GM21360 (cell line): Measurements from ENCODE around the gene THPO.

Source experiments
- ATAC-seq: cut with Tn5 transposase; IDR thresholded peaks from one replicate; pipeline ENCODE4 v1.9.1; 2021; ENCODE audit warnings: mild to moderate bottlenecking, moderate library complexity; ENCODE audit not compliant: unreplicated experiment

Gene THPO

GRCh38 chr3:184384856-184385422 is 6.9 kb upstream of the THPO start:
- no peak for ATAC-seq

DNA sequence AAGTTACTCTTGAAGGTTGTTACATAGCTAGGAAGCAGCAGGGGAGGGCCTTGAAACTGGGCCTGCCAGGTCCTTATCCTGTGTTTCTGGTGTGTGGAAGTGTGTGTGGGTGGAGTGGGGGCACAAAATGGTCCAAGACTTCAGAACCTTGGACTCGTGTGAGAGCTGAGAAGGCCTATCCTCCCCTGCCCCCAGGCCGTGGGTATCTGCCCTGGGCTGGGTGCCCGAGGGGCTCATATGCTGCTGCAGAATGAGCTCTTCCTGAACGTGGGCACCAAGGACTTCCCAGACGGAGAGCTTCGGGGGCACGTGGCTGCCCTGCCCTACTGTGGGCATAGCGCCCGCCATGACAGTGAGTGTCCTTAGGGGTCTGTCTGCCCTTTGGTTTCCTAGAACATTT is 6.3 kb upstream of the THPO start:
- ATAC-seq, result no peak

- no peak for ATAC-seq
Observed at GRCh38 chr3:184383033-184383740, 5.2 kb upstream of the THPO start.

- ATAC-seq, result no peak
Observed at GRCh38 chr3:184382326-184383032, 4.5 kb upstream of the THPO start.

DNA sequence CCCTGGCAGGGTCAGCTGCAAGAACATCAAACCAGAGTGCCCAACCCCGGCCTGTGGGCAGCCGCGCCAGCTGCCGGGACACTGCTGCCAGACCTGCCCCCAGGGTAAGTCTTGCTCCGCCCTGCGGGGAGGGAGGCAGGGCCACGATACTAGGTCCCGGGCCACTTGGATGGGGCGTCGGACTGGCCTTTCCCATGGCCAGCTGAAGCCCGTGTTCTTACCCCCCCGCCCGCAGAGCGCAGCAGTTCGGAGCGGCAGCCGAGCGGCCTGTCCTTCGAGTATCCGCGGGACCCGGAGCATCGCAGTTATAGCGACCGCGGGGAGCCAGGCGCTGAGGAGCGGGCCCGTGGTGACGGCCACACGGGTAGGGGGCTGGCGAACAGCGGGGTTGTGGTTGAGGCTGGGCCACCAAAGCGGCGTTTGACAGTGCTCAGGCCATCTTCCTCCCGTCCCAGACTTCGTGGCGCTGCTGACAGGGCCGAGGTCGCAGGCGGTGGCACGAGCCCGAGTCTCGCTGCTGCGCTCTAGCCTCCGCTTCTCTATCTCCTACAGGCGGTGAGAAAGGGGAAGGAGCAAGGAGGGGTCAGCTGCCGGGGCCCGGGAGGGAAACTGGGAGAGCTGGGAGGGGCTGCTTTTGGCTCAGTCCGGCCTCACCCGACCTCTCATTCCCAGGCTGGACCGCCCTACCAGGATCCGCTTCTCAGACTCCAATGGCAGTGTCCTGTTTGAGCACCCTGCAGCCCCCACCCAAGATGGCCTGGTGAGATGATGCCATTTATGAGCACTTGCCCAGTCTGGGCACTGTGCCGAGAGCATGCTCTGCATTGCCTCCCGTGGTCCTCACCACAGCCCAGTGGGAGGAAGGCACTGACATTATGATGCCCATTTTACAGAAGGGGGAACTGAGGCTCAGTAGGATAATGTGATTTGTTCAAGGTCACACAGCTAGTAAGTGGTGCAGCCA is 3.5 kb upstream of the THPO start:
- no peak for ATAC-seq

GRCh38 chr3:184380627-184381260 is 2.7 kb upstream of the THPO start:
- no peak for ATAC-seq

DNA sequence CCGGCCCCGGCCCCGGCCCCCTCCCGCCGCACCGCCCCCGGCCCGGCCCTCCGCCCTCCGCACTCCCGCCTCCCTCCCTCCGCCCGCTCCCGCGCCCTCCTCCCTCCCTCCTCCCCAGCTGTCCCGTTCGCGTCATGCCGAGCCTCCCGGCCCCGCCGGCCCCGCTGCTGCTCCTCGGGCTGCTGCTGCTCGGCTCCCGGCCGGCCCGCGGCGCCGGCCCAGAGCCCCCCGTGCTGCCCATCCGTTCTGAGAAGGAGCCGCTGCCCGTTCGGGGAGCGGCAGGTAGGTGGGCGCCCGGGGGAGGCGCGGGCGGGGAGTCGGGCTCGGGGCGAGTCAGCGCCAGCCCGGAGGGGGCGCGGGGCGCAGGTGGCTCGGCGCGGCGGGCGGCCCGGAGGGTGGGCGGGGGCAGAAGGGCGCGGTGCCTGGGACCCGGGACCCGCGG is 2.2 kb upstream of the THPO start:
- no peak for ATAC-seq

DNA sequence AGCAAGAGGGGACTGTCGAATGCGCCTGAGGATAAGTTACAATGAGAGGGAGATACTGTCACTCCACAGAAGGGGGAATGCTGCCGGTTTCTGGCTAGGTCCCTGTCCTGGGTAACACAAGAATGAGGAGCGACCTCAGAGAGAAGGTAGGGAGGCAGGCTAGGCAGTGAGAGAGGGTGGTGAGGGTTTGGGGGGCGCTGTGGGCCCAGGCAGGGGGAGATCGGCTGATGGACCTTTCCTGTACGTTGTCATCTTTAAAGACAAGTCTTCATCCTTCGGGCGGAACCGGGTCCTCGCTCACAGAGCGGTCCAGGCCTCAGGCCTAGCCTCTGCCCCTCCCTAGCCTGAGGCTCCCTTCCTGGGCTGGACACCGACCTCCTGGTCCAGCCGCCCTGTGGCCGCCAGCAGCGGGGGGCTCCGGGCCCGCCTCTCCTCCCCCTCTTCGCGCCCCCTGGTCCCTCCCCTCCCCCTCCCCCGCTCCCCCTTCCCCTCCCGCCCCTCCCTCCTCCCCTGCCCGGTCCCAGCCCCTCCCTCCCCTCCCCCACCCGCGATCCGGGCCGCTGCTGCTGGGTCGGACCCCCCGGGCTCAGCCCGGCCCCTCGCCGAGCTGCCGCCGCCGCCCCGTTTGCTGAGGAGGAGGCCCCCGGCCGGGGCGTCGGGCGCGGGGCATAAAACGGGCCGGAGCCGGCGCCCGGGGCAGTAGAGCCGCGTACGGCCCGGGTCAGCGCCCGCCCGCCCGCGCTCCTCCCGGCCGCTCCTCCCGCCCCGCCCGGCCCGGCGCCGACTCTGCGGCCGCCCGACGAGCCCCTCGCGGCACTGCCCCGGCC is 1.6 kb upstream of the THPO start, which contains the start of gene CHRD:
CHRD (plus strand) TSS at position 697 of the 827 bp plus-strand sequence. CDS start 265 bp downstream, outside the sequence.
- no peak for ATAC-seq

GRCh38 chr3:184378651-184379357 is 797 bp upstream of the THPO start:
- no peak for ATAC-seq

GRCh38 chr3:184377374-184377773 is 633 bp downstream of the THPO start:
- ATAC-seq, result no peak

DNA sequence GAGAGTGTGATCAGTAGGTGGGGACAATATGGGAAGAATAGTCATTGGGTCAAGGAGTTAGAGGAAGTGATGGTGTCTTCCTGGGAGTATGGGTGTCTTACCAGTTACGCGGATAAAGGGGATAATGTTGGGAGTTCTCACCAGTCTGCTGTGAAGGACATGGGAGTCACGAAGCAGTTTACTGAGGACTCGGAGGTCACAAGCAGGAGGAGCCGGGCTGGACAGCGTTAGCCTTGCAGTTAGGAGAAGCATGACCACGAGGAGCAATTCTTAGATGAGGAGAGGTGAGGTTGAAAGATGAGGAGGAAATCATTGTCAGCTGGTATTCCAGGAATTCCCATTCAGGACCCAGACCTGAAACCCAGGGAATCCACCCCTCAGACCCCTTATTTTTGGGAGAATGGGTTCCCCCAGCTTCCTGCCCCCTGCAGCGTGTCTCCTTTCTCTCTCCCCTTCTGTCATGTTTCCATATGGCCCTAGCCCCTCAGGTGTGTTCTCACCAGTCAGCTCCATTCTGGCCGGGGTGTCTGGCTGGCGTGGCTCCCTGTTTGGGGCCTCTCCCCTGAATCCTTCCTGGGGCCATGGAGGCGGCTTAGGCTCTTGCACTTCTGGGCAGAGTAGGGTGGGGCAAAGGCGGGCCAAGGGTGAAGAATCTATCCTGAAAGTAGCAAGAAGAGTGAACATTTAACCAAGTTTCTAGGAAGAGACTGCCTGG is 2.1 kb downstream of the THPO start:
- ATAC-seq, result no peak

GRCh38 chr3:184373422-184373821 is 4.6 kb downstream of the THPO start:
- no peak for ATAC-seq

DNA sequence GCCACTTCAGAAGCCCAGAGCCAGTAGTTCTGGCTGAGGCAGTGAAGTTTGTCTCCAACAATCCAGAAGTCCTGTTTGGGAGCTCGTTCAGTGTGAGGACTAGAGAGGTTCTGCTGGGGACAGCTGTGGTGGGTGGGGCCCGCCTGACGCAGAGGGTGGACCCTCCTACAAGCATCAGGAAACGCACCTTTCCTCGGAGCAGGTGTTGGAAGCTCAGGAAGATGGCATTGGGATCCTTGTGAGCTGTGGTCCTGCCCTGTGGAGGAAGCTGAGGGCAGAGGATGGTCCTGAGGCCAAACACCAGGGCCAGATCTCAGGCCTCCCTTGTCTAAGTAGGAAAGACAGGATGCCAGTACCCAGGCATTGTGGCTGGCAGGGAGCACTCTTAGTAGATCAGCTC is 5.1 kb downstream of the THPO start:
- ATAC-seq, result no peak

DNA sequence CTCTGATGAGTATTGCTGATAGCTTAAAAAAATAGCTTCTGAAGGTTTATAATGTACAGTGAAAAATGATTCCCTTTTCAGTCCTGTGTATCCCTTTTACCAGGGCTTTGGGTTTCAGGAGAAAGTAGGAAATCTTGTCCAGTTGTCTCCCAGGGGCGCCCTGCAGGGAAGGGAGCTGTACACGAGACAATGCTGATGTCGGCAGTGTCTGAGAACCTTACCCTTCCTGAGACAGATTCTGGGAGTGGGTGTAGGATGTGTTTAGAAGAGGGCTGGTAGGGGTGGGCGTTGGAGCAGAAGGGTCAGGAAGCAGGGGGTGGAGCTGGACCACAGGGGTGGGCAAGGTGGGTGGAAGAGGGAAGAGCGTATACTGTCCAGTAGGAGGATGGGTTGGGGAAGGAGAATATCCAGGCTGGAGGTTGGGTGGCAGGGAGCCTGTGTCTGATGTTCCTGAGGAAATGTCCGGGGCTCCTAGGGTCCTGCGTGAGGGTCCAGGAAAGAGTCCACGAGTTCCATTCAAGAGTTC is 5.6 kb downstream of the THPO start:
- ATAC-seq, result no peak

DNA sequence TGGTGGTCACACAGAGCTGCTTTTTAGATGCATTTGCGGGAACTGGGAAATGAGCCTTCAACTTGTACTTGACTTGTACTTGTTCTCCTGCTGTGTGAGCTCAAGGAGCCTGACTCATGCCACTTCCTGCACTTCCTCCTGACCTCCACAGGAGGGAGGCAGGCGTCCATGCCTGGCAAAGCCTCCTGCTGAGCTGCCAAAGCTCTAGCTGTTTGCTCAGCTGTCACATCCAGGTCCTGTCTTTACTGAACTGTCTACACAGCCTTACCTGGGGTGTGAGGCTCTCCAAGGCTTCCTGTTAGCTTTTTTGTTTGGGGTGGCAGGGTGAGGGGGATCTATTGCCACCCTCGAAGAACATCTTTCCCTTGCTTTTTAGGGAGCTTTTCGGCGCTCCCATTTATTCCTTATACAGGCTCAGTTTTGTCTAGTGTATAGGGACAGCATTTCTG is 6.4 kb downstream of the THPO start:
- ATAC-seq, result peak; percentile 57

DNA sequence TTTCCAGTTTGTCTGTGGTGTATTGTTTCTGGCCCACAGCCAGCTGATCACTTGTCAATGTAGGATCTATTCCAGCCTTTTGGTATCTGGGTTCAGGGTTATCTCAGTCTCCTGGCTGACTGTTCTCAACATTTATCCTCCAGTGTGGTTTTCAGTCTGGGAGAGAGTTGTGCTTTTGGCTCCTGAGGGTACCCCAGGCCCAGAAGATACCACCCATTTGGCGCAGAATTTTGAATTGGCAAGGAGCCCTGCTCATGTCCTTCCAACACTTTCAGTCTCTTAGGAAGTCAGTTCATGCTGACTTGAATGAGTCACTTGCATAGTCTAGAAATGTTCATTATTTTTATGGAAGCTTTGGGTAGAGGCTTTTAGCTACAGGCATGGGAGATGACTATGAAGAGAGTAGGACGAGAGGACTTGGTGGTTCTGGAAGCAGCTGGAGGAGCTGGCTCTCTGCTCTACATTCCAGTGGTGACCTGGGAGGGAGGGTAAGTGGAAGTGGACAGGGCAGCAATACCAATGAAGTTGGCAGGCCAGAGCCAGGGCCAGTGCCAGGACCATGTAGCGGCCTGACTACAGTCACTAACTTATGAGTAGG is 9.3 kb downstream of the THPO start:
- no peak for ATAC-seq

GRCh38 chr3:184368116-184368515 is 9.9 kb downstream of the THPO start:
- ATAC-seq, result no peak
